Measurements from ENCODE around the gene TAGLN.

GRCh38 chr11:117231842-117232091 is 32.6 kb downstream of the TAGLN start, which contains the start of gene PCSK7:
- no peak for TF ChIP-seq CTCF (conservative IDR thresholded peaks at IDR 0.05)
- no peak for TF ChIP-seq EZH2 (IDR thresholded peaks at IDR 0.05; ENCODE audit: low read depth)
